Left lung (tissue), 10 donors: Measurements from ENCODE around the gene IQSEC2. TPM values are rescaled to one million over a fixed set of nuclear protein-coding genes. Genes with fewer than 3 reads are reported as not detected.
A peak's percentile ranks its signal among the peaks of the same experiment; 100 is the strongest.

Source experiments
- ATAC-seq: fragments of 200-7000 bp; cut with Tn5 transposase; one replicate; pipeline ENCODE4 v1.9.1; 2020; ENCODE audit warnings: moderate library complexity
- DNase-seq, 4 donors: peaks; one replicate each; pipeline ENCODE4 v3.0.0-alpha.2; 2013 to 2020
- H3K27ac ChIP-seq, 2 donors: fragments of 200-600 bp; sonication (generic) in 1 of 2; one replicate each; pipeline versions ENCODE4 v1.5.0 to v1.8.0; 2020 to 2021
- H3K27me3 ChIP-seq, 2 donors: fragments of 200-600 bp; sonication (generic) in 1 of 2; one replicate each; pipeline versions ENCODE4 v1.5.0 to v1.8.0; 2020 to 2021
- H3K36me3 ChIP-seq, 2 donors: fragments of 200-600 bp; sonication (generic) in 1 of 2; one replicate each; pipeline versions ENCODE4 v1.5.0 to v1.8.0; 2020 to 2021
- H3K4me1 ChIP-seq, 2 donors: fragments of 200-600 bp; one replicate each; pipeline ENCODE4 v1.8.0; 2021
- H3K4me3 ChIP-seq, 2 donors: fragments of 200-600 bp; sonication (generic) in 1 of 2; one replicate each; pipeline versions ENCODE4 v1.5.0 to v1.8.0; 2020 to 2021; ENCODE audit warnings: mild to moderate bottlenecking in 1 of 2
- H3K9me3 ChIP-seq, 2 donors: fragments of 200-600 bp; sonication (generic) in 1 of 2; one replicate each; pipeline versions ENCODE4 v1.5.0 to v1.8.0; 2020 to 2021
- intact Hi-C, 2 donors: fragments of 100-400 bp; cut with DNase I; formaldehyde crosslinking; loops; one replicate each; pipeline versions ENCODE4 v1.11.2 to v1.14.2; 2022
- polyA plus RNA-seq, 6 donors: library from polyadenylated mRNA; unstranded; fragments of 120-200 nt; gene quantifications; one replicate each; pipeline ENCODE4 v1.2.1, GENCODE V29; 2013; ENCODE audit not compliant: insufficient read length in 6 of 6
- total RNA-seq, 2 donors: library from RNA; stranded (reverse); fragmentation: NEBNext Ultra II Directional; extraction: Animal tissue kit (Norgen Biotek cat#: 25700); gene quantifications; one replicate each; pipeline ENCODE4 v1.2.1, GENCODE V29; 2021
- TF ChIP-seq, protein P1 (sequence below), 2 donors: fragments of 200-600 bp; sonication (generic) in 1 of 2; IDR thresholded peaks; one replicate each; pipeline versions ENCODE4 v1.5.0 to v1.8.0; 2021; ENCODE audit warnings: antibody characterized with exemption in 2 of 2
- donor health status: DM: no; HTN: yes; CAD: no.
- donor health status: DM: no; HTN: no; CAD: no.

IQSEC2 gene
- total and polyA plus RNA-seq, 8 donors: 13.6 to 17.3 (median 15.0) TPM

DNA sequence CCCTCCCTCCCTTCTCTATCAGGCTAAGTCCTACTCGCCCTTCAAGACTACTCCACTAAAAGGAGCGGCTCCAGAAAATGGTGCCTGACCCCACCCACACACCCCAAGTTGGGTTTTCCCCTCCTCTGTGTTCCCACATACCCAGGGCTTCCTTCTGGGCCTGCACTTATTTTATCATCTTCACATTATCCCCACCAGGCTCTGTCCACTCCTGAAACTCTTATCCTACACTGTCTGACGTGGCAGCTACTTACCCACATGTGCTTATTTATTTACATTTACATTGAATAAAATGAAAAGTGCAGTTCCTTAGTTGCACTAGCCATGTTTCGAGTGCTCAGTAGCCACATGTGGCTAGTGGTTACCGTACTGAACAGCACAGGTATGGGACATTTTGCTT lies 51.3 kb downstream of the IQSEC2 start:
- no peaks in the 10 kb centered on the region for H3K4me1 ChIP-seq
- H3K27ac ChIP-seq: no peak overlapping the region
- DNase-seq (no peak), ATAC-seq (no peak)
- TF ChIP-seq, protein P1, sequence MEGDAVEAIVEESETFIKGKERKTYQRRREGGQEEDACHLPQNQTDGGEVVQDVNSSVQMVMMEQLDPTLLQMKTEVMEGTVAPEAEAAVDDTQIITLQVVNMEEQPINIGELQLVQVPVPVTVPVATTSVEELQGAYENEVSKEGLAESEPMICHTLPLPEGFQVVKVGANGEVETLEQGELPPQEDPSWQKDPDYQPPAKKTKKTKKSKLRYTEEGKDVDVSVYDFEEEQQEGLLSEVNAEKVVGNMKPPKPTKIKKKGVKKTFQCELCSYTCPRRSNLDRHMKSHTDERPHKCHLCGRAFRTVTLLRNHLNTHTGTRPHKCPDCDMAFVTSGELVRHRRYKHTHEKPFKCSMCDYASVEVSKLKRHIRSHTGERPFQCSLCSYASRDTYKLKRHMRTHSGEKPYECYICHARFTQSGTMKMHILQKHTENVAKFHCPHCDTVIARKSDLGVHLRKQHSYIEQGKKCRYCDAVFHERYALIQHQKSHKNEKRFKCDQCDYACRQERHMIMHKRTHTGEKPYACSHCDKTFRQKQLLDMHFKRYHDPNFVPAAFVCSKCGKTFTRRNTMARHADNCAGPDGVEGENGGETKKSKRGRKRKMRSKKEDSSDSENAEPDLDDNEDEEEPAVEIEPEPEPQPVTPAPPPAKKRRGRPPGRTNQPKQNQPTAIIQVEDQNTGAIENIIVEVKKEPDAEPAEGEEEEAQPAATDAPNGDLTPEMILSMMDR (IDR thresholded peaks at IDR 0.05): no peak
- no peaks in the 10 kb centered on the region for H3K36me3 ChIP-seq
- H3K4me3 ChIP-seq: no peak overlapping the region
- no peaks in the 10 kb centered on the region for H3K9me3 ChIP-seq
- intact Hi-C loops: no loop called here
- H3K27me3 ChIP-seq: no peaks in the 10 kb centered on the region

DNA sequence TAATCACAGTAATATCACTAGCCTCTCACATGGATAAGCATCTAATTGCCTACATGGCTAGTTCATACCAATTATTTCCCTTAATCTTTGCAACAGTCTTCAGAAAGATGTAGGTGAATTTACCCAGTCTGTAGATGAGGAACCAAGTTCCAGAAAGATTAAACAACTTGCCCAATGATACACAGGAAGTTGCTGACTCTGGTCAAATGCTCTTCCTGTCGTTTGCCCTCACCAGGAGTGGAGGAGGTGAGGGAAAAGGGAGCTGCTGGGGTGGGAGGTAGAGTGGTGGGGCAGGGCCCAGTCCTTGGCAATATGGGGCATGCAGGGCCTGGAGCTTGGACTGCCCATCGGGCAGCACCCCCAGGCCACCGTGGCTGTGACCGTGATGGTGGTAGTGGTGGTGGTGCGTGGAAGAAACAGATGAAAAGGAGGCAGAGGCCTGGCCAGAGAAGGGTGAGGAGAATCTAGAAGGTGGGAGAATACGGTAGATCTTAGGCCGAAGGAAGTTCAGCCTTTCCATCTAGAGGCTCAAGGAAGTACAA lies 54.1 kb downstream of the IQSEC2 start:
- ATAC-seq (no peak), DNase-seq (no peak)
- Histone ChIP-seq H3K4me3 (no peak overlapping the region), H3K27ac (no peak overlapping the region), H3K4me1 (peaks cover 10 to 16% of the 10 kb centered on the region in 2 donors), H3K36me3 (no peaks in the 10 kb centered on the region), H3K9me3 (no peaks in the 10 kb centered on the region), H3K27me3 (no peaks in the 10 kb centered on the region)
- TF ChIP-seq, protein P1 (IDR thresholded peaks at IDR 0.05): no peak
- intact Hi-C loops: no loop called here

DNA sequence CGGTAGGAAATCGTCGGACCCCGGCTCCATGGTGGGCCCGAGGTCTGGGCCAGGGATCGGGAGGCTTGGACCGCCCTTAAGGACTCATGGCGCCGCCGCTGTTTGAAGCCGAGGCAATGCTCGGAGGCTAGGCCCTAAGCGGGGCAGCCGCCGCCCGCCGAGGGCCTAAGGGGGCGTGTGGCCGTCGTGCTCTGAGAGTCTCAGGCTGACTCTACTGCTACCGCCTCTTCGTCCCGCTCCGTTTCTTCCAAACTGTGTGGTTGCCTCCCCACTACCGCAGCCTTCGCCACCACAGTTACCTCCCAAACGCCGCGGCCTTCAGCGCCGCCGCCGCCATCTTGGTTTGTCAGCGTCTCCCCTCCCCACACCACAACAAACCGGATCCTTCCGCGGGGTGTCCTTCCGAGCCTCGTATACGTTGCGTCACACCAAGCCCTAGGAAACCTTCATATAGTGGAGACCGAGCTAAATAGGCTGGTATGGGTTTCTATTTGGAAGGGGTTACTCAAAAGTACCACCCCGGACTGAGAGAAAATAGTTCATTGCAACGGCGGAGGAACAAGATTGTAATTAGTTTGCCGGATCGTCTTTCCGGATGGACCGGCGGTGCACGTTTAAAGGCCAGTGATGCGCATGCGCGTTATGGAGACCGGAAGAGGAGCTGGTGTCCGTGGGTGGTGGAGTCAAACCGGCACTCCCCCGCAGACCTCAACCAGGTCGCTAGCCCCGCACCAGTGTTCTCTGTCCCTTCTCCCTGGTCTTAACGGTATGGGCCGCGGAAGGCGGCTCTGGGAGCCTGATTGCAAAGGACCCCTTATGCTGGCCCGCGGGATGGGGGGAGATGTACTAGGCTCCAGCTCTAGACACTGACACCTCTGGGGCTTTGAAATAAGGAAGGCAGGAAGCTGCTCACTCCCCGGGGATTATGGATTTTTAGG lies 56.3 kb downstream of the IQSEC2 start, which contains the start of gene KDM5C:
KDM5C (minus strand) TSS at position 348 of the 938 bp plus-strand sequence; CDS start at position 30, 318 bp downstream.
- Histone ChIP-seq H3K27me3 (no peaks in the 10 kb centered on the region), H3K4me3 (peak within 1 kb of the TSS; percentile 83 to 100), H3K27ac (peak within 1 kb of the TSS; percentile 80 to 85), H3K36me3 (peaks cover 0 to 6% of the 10 kb centered on the region in 2 donors), H3K4me1 (peaks cover 16 to 20% of the 10 kb centered on the region in 2 donors), H3K9me3 (no peaks in the 10 kb centered on the region)
- intact Hi-C loops: no loop called here
- DNase-seq (peak; percentile 91 to 98 (median 93)), ATAC-seq (peak; percentile 87)
- TF ChIP-seq, protein P1 (IDR thresholded peaks at IDR 0.05): no peak

GRCh38 chrX:53223955-53224859 lies 57.2 kb downstream of the IQSEC2 start:
- H3K27me3 ChIP-seq: no peaks in the 10 kb centered on the region
- peak in 2 of 4 donors; percentile 10 to 72 for DNase-seq
- intact Hi-C loops: no loop called here
- H3K36me3 ChIP-seq: peaks cover 0 to 13% of the 10 kb centered on the region in 2 donors
- H3K4me3 ChIP-seq: peak overlapping the region; percentile 83 to 100
- ATAC-seq: peak; percentile 11
- no peaks in the 10 kb centered on the region for H3K9me3 ChIP-seq
- H3K4me1 ChIP-seq: peaks cover 16 to 20% of the 10 kb centered on the region in 2 donors
- TF ChIP-seq, protein P1 (IDR thresholded peaks at IDR 0.05): no peak
- peak overlapping the region; percentile 80 to 85 for H3K27ac ChIP-seq
